ENCODE data around the gene HSPB7. TPM values are rescaled to one million over a fixed set of nuclear protein-coding genes. Genes with fewer than 3 reads are reported as not detected.

Gene HSPB7
- total RNA-seq, 1 donor from 2014 or later = 4.9 TPM

GRCh38 chr1:16012590-16013219 is 5.1 kb downstream of the HSPB7 start:
- DNase-seq (peak; percentile 81), ATAC-seq (peak; percentile 63 to 72)
- no peaks in the 10 kb centered on the region for H3K27me3 ChIP-seq (ENCODE audit: low read depth)
- peak overlapping the region; percentile 64 for H3K27ac ChIP-seq
- H3K9me3 ChIP-seq = no peaks in the 10 kb centered on the region
- intact Hi-C loops (cut with DNase I) = no loop called here
- H3K36me3 ChIP-seq = no peaks in the 10 kb centered on the region
- peaks cover 29% of the 10 kb centered on the region for H3K4me1 ChIP-seq
- no peak for TF ChIP-seq CTCF (IDR thresholded peaks at IDR 0.05)
- peak overlapping the region; percentile 51 for H3K4me3 ChIP-seq

GRCh38 chr1:16011936-16012589 is 5.8 kb downstream of the HSPB7 start:
- no peaks in the 10 kb centered on the region for H3K9me3 ChIP-seq
- intact Hi-C loops (cut with DNase I) = no loop called here
- peak overlapping the region; percentile 51 for H3K4me3 ChIP-seq
- TF ChIP-seq CTCF (IDR thresholded peaks at IDR 0.05) = no peak
- peaks cover 25% of the 10 kb centered on the region for H3K4me1 ChIP-seq
- H3K36me3 ChIP-seq = no peaks in the 10 kb centered on the region
- DNase-seq (no peak), ATAC-seq (no peak)
- no peaks in the 10 kb centered on the region for H3K27me3 ChIP-seq (ENCODE audit: low read depth)
- H3K27ac ChIP-seq = no peak overlapping the region

- H3K27ac ChIP-seq = no peak overlapping the region
Measured at GRCh38 chr1:16010837-16011236, 7.0 kb downstream of the HSPB7 start.

GRCh38 chr1:16009678-16010077 is 8.2 kb downstream of the HSPB7 start:
- Histone ChIP-seq H3K4me3 (no peak overlapping the region), H3K9me3 (no peaks in the 10 kb centered on the region), H3K27ac (no peak overlapping the region), H3K4me1 (peaks cover 20% of the 10 kb centered on the region), H3K27me3 (ENCODE audit: low read depth) (no peaks in the 10 kb centered on the region), H3K36me3 (no peaks in the 10 kb centered on the region)
- ATAC-seq (no peak), DNase-seq (no peak)
- intact Hi-C loops (cut with DNase I) = no loop called here
- TF ChIP-seq CTCF (IDR thresholded peaks at IDR 0.05) = no peak

More at GRCh38 chr1:16010837-16011236, 7.0 kb downstream of the HSPB7 start:
- DNase-seq (no peak), ATAC-seq (no peak)
- H3K36me3 ChIP-seq = no peaks in the 10 kb centered on the region
- no peak for TF ChIP-seq CTCF (IDR thresholded peaks at IDR 0.05)
- intact Hi-C loops (cut with DNase I) = no loop called here
- H3K4me1 ChIP-seq = peaks cover 25% of the 10 kb centered on the region
- no peaks in the 10 kb centered on the region for H3K27me3 ChIP-seq (ENCODE audit: low read depth)
- no peaks in the 10 kb centered on the region for H3K9me3 ChIP-seq
- no peak overlapping the region for H3K4me3 ChIP-seq

- Histone ChIP-seq H3K27me3 (ENCODE audit: low read depth) (no peaks in the 10 kb centered on the region), H3K4me1 (peaks cover 18% of the 10 kb centered on the region), H3K4me3 (no peak overlapping the region), H3K36me3 (no peaks in the 10 kb centered on the region), H3K27ac (no peak overlapping the region), H3K9me3 (no peaks in the 10 kb centered on the region)
- peak; percentile 99 for TF ChIP-seq CTCF (IDR thresholded peaks at IDR 0.05)
- intact Hi-C loops (cut with DNase I) = no loop called here
- ATAC-seq (peak; percentile 62 to 78), DNase-seq (peak; percentile 86)
Measured at GRCh38 chr1:16009030-16009460, 8.8 kb downstream of the HSPB7 start.
